Inflammatory macrophage treated with lipopolysaccharide for 1 hour (primary cell): Measurements from ENCODE around the gene ITPR1.

Experiments used
- DNase-seq, 2 donors: peaks; one replicate each; pipeline ENCODE4 v3.0.0-alpha.2; 2020 to 2022

ITPR1 gene

DNA sequence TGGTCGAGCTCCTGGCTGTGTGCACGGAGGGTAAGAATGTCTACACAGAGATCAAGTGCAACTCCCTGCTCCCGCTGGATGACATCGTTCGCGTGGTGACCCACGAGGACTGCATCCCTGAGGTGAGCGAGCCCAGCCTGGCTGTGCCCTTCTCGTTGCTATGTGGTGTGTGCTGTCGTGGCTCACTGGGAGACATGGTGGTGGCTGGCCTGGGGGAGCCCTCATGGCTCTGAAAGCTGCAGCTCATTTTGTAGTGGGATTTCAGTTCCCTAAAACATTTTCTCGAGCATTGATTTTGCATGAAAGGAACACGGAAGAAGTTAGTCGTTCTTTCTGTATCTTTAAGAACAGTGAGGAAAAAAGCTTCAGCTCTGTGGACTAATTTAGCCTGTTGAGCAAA lies 200.5 kb downstream of the ITPR1 start:
- DNase-seq, result no peak

- no peak for DNase-seq
Measured at GRCh38 chr3:4695846-4696245, 202.7 kb downstream of the ITPR1 start.

- no peak for DNase-seq
Measured at GRCh38 chr3:4696266-4696665, 203.1 kb downstream of the ITPR1 start.

- DNase-seq, result no peak
Measured at GRCh38 chr3:4698125-4698821, 205.1 kb downstream of the ITPR1 start.

GRCh38 chr3:4703054-4703480 lies 209.9 kb downstream of the ITPR1 start:
- no peak for DNase-seq

GRCh38 chr3:4704552-4704951 lies 211.4 kb downstream of the ITPR1 start:
- no peak for DNase-seq

GRCh38 chr3:4707324-4707723 lies 214.2 kb downstream of the ITPR1 start:
- DNase-seq, result no peak

GRCh38 chr3:4708230-4708629 lies 215.1 kb downstream of the ITPR1 start:
- DNase-seq, result no peak

DNA sequence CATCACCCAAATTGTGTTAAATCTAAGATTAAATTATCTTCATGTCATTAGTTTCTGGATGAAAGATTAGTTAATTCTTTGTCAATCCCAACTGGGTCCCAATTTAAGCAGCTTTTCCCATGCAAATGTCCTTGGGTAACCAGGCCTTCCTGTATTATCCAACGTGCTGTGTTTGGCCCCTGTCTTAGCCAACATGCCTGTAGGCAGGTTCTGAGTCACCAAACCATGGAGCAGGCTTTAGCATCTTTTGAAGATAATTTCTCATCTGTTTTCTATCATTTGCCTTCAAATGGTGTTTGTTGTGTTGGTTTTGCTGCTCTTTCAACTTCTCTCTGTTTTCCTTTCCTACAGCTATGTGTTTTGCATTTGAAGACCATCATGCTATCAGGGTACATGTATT lies 216.2 kb downstream of the ITPR1 start:
- DNase-seq, result no peak

DNA sequence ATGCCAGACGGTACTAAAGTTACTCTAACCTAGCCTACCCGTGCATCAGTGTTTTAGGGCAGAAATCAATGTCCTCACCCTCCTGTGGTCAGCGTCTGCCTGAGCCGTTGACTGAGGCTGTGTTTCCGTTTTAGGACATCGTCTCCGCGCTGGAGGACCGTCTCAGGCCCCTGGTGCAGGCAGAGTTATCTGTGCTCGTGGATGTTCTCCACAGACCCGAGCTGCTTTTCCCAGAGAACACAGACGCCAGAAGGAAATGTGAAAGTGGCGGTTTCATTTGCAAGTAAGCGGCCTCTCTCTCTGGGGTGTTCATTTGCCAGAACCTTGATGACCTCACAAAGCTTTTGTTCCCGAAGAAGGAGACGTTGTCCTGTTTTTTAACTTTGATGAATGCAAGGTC lies 217.0 kb downstream of the ITPR1 start:
- no peak for DNase-seq

DNA sequence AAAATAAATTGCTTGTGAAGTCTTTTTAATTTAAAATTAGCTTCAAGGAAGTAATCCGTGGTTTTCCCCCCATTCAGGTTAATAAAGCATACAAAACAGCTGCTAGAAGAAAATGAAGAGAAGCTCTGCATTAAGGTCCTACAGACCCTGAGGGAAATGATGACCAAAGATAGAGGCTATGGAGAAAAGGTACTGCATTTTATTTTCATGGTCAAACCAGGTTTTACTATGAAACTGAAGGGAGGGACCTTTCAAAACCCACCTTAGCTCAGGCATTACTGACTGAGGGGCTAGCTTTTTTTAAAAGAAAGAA lies 218.5 kb downstream of the ITPR1 start:
- no peak for DNase-seq

- DNase-seq, result peak; percentile 51 to 71
Measured at GRCh38 chr3:4712109-4712508, 219.0 kb downstream of the ITPR1 start.

- no peak for DNase-seq
Measured at GRCh38 chr3:4714045-4714444, 220.9 kb downstream of the ITPR1 start.

DNA sequence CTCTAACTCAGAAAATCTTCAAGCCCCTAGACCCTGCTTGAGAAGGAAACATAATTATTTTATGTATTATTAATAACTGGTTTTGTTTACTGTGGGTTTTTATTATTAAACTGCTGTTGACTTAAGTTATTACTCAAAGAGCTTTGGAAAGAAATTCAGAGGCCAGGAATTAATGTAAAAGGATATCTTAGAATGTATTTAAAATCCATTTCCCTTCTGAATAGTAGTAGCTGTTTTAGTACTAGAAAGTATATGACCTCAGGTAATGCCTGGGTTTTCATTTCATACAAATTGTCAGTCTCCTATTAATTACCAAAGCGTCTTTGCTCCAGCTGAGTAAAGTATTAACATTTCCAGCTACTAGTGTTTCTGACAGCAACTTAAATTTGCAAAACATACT lies 223.1 kb downstream of the ITPR1 start:
- DNase-seq, result no peak

DNA sequence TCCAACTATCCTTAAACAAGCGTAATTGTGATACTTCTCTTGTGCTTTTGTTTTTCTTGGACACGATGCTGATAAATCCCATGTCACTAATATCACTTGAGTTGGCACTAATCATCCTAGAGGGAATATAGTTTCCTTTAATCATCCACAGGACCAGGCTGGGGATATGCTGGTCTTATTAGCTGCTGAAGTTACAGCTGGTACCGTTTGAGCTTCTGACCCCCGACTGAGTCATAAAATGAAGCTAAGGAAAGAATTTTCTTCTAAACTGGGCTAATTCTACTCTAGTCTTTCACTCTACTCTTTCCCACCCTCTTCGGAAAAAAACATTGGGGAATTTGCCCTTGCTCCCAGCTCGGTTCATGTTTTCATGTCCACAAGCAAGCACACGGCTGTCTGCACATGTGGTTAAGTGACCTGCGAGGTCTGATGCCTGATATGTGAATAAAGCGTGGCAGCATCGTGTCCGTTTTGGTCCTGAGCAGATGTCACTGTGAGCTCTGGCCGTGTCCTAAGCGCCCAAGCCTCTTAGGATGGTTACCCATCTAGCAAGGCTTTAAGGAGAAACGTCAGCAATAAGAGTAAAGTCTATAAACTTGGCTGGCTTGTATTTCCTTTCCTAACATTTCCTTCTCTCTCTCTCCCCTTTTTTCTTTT lies 223.7 kb downstream of the ITPR1 start:
- DNase-seq, result no peak

- DNase-seq, result no peak
Measured at GRCh38 chr3:4717363-4717740, 224.2 kb downstream of the ITPR1 start.

- no peak for DNase-seq
Measured at GRCh38 chr3:4718179-4718736, 225.1 kb downstream of the ITPR1 start.

DNA sequence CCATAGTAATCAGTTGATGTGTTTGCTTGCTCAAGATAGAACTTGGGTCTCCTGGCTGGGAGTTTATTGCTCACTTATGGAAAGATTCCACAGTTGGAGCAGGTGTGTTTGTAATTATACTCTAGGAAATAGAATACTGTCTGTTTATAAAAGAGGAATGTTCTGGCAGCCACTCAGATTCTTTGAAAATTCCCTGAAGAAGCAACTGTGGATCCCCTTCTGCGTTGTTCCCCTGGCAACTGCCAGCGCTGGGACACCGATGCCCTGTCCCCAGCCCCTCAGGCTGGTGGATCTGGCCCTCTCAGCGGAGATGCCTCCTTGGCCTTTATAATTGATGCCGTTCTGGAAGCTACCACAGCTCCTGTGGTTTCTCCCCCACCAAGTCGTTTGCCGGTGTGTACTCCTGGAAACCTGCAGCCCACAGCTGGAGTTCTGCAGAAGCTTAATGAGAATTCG lies 225.9 kb downstream of the ITPR1 start:
- DNase-seq, result no peak

DNA sequence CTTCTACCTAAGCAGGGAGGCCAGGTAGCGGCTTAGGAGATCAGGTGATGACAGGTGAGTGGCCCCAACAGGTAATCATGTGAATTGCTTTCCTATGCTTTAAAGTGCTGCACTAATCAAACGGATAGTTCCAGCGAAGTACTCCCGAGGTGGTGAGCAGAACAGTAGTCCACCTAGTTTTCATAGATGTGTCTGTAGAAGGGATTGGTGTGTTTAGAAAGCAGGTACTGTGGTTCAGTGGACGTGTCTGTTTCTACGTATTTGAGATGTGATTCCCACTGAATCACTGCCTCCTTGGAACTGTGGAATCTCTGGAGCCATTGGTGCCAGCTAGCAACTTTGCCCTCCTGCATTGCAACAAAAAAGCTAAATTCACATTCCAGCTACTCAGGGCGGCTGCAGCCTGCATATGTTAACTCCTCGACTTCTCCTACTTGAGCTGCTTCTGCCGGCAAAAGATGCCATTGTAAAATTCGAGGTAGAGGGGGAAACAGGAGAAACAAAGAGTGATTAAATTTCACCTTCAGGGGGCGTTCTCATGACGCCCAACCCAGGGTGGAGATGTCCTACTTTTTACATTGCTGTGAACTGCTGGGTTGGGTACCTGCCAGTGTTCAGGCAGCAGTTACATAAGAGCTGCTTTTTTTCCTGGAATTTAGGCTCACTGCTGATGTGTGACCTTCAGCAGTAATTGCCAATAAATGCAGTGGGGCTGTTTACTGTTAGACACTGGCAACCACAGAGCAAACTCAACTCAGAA lies 227.3 kb downstream of the ITPR1 start:
- DNase-seq, result no peak

DNA sequence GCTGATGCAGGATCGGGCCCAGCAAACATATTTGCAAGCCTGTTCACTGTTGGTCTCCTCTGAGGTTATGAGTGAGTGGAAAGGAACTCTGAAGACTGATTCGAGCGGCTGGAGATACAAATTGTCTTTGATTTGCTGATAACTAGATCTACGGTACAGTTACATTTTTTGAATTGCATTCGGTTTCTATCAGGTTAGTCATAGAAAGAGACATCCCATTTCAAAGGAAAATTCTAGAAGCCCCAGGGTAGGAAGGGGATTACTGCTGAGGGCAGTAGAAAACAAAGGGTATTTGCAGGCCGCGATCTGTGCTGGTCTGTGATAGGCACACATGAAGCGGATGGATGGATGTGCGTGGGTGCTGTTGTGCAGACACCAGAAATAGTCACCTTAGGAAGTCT lies 228.4 kb downstream of the ITPR1 start:
- no peak for DNase-seq

DNA sequence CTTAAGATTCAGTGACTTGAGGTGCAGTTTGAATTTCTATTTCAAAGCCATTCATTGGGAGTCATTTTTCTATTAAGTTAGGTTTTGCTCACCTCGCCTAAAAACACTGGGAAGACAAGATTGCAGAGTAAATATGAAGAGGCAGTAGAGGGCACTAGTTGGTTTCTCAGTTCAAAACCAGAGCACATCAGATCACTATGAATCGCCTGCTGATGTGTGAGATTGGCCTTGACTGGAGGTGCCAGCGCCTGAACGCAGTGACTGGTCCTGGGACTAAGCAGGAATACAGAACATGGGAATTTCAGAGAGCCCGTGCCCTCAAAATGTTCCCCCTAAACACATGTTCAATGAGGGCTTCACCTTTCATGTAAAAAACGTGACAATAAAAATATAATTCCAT lies 229.0 kb downstream of the ITPR1 start:
- DNase-seq, result peak; percentile 40 to 63

DNA sequence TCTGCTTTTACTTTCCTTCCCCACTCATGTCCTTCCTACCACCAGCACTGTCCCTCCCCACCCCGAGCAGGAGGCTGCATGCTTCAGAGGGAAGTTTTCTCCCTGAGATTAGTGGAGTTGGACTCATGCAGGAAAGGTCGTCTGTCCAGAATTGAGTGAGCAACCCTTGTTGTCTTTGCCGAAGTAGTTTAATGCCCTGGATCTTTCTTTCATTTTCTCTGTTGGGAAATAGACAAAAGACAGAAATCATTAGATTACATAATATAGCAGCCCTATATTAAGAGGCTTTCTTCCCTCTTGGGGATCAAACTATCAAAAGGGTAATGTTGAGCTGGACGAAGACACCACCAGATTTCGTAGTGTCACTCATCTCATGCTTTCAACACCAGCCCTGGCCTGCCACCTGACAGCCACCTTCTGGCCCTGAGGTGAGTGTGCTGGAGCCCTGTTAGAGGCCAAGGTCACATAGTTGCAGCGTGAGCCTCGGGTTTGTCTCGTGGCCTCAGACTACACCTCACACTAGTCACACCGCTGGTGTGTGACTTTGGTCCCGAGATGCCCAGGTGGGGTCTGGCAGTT lies 231.0 kb downstream of the ITPR1 start:
- peak; percentile 49 to 73 for DNase-seq

- no peak for DNase-seq
Measured at GRCh38 chr3:4726549-4726948, 233.4 kb downstream of the ITPR1 start.
